NCI-H187 treated with DMSO at 0.1 percent for 48 hours (cell line): ENCODE results near the gene NOXO1.

Source experiments
- DNase-seq: peaks from one replicate; lab custom pipeline; 2025; lab: John Stamatoyannopoulos, UW

The NOXO1 gene

DNA sequence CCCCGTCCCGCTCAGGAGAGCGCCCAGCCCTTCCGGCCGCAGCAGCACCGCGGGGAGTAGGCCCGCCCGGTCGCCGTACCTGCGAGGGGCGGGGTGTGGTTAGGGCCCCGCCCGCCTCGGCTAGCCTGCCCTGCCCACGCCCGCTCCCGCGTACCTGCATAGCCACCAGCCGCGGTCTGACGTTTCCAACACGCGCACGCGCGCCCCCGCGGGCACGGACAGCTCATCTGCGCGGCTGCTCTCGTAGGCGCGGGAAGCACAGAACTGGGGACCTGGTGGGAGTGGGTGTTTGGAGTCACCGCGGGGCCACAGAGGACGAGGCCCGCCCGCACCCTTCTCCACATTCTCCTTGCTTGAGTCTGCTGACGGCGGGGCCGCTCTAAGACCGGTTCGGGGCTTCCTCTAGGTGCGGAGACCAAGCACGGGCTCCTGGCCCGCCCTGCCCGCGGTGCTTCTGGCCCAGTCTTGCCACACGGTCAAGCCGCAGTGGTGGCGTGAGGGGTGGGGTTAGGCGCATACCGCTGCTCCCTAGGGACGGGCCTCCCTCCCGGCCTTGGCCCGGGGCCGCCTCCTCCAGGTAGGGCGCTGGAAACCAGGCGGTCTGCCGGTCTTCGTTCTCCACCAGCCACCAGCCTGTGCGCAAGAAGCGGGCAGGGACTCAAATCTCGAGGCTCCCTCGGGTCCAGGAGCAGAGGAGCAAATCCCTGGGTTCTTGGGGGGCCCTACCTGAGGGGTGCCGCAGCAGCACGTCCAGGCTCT, 1.8 kb downstream of the NOXO1 start:
- DNase-seq = no peak

DNA sequence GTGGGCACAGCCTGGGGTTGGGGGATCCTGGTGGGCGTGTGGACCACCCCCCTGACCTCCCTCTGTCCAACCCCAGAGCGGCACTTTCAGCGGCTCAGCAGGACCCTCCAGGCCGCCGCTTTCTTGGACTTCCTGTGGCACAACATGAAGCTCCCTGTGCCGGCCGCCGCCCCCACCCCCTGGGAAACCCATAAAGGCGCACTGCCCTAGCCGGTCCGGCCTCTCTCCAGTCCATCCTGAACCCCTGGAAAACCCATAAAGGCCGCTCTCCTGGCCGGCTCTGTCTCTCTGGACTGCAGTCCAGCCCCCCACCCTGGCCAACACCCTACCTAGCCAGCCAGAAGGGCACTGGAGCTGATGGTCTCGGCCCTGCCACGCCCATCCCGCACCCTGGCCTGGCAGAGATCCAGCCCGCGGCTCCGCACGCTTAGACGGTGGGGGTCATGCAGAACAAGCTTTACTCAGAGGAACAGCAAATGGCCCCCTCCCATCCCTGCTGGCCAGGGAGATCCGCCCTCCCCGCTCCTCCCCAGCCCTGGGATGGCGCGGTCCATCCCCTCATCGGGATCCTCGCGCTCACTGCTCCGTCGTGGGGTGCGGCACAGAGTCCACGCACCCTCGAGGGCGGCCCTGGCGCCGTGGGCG, 2.7 kb downstream of the NOXO1 start:
- no peak for DNase-seq

GRCh38 chr16:1977875-1978268, 3.4 kb downstream of the NOXO1 start:
- DNase-seq = no peak

GRCh38 chr16:1976951-1977874, 4.1 kb downstream of the NOXO1 start:
- DNase-seq = no peak

- DNase-seq = no peak
Observed at GRCh38 chr16:1976216-1976520, 5.1 kb downstream of the NOXO1 start.

GRCh38 chr16:1975432-1976215, 5.6 kb downstream of the NOXO1 start:
- no peak for DNase-seq

- DNase-seq = no peak
Observed at GRCh38 chr16:1974157-1975070, 6.9 kb downstream of the NOXO1 start.

DNA sequence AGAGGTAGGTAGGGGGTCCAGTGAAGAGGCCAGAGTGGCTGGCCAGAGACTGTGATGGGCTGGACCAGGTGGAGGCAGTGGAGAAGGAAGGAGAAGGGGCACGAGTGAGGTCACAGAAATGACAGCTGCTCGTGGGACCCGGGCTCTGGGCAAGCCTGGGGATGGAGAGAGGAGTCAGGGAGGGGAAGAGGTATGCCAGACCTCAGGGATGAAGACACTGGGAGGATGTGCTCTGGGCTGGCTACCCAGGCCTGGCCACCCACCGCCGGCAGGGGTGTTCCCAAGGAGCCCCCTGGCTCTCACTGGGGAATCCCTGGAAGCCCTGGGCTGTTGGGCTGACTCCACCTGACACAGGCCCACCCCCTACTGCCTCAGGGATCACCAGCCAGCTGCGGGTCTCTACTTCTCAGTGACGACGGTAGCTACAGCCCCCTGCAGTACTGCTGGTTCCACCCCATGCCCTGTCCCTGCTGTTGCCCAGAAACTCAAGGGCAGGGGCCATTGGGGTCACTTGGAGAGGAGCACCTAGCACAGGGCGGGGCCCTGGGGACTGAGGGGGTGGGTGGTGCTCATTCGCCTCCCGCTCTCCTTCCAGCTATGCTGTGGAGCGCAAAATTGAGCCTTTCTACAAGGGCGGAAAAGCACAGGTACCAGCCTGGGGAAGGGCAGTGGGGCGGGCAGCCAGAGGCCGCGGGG, 7.7 kb downstream of the NOXO1 start:
- no peak for DNase-seq

DNA sequence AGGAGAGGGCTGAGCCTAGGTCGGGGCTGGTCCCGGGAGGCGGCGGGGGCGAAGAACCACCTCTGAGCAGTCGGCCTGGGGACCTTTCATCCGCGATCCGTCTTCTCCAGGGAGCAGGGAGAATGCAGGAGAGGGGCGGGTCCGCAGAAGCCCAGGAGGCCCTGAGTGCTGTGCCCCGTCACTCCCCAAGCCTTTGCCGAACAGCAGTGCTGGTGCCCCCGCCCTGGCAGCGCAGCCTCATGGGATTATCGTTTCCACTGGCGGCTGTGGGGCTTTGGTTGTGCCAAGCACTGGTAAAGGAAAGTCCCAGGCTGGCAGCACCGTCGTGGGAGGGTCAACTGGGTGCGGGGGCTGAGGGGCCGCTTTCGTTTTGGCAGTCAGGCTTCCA, 8.8 kb downstream of the NOXO1 start:
- no peak for DNase-seq

GRCh38 chr16:1971796-1972489, 9.3 kb downstream of the NOXO1 start, which contains the start of gene TBL3:
Gene TBL3 (plus strand): TSS chr16:1972053. CDS start chr16:1972165, 112 bp downstream.
- peak; percentile 90 for DNase-seq

DNA sequence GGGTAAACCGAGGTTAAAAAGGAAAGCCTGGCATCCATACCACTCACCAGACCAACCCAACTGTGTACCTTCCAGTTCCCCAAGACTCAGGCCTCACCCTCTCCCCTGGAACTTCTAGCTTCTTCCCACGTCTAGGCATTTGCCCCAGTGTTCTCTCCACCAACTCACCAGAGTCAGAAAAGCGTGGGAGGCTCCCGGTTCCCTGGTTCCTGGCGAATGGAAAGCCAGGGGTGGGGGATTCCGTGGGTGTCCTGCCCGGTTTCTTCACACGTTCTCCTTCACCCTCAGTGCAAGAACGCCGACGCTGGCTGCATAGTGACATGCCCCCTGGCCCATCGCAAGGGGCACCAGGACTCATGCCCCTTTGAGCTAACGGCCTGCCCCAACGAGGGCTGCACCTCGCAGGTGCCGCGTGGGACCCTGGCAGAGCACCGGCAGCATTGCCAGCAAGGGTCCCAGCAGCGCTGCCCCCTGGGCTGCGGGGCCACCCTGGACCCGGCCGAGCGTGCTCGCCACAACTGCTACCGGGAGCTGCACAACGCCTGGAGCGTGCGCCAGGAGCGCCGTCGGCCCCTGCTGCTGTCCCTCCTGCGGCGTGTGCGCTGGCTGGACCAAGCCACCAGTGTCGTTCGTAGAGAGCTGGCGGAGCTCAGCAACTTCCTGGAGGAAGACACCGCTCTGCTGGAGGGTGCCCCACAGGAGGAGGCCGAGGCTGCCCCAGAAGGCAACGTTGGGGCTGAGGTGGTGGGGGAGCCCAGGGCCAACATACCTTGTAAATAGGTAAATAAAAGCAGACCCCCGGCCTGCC, 12.9 kb downstream of the NOXO1 start:
- DNase-seq = no peak

GRCh38 chr16:1966460-1966859, 14.8 kb downstream of the NOXO1 start, which contains the start of gene RNF151:
Gene RNF151 (plus strand): TSS chr16:1966856. CDS start chr16:1966882, 26 bp downstream.
- DNase-seq = no peak

DNA sequence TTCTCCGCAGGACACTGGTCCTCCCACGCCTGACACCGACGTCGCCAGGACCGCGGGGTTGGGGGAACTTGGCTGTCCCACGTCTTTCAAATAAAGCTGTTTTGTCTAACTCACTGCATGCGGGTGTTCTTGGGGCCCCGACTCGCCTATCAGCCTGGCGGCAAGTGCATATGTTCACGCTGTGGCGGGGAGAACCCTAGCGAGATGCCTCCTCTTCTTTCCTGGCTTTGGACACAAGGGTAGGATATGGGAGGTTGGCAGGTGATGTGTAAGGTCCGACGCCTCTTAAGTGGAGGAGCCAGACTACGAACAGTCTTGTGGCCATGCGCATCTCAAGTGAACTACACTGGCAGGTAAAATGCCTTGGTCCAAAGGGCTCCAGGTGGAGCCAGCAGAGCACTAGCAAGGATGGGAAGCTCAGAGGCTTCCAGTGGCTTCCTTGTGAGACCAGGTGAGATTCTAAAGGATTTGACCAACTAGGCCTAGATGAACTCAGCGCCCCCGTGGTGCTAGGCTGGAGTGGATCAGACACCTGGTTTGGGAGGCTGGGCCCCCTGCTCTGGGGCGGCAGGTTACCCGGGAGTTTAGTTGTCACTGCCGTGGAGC, 15.8 kb downstream of the NOXO1 start:
- no peak for DNase-seq

GRCh38 chr16:1964506-1965395, 16.5 kb downstream of the NOXO1 start, which contains the start of gene RPS2:
Gene RPS2 (minus strand): TSS chr16:1964826. CDS start chr16:1964625, 201 bp downstream.
- DNase-seq = peak; percentile 98

- no peak for DNase-seq
Observed at GRCh38 chr16:1963806-1964505, 17.3 kb downstream of the NOXO1 start.
